ENCODE measurements around the gene CRTC3. TPM values are rescaled to one million over a fixed set of nuclear protein-coding genes. Genes with fewer than 3 reads are reported as not detected.

Gene CRTC3
- total RNA-seq, 1 donor from 2014 or later: 21.4 TPM

DNA sequence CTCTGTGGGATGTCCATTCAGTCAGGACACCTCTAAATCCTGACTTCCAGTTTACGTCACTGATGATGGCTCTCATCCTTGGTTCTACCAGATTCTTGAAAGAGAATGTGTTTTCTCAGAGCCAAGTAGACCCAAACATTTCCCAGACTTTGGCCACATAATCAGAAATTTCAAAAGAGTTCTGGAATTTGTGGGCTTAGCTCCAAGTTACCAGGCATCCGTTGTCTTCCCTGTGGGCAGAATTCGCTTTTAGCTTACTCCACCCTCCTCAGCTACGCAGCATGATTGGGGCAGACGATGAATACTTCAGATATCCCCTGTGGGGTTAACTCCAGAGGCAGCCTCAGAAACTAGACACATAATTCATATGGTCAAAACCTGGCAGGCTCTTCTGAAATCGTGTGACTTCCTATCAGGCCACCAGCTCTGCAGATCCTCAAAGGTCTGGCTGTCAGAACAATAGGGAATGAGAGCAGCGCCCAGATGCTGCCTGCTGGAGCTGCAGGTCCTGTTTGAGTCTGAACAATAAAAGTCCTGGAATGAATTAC is 30.6 kb downstream of the CRTC3 start:
- Histone ChIP-seq H3K27me3 (ENCODE audit: insufficient read depth, low read length) (no peaks in the 10 kb centered on the region), H4K20me1 (ENCODE audit: insufficient read depth, low read length) (peaks cover 16% of the 10 kb centered on the region), H3K9ac (ENCODE audit: low read length) (peak overlapping the region; percentile 47), H3K4me3 (ENCODE audit: insufficient read depth, low read depth, low read length) (no peak overlapping the region), H2AFZ (ENCODE audit: low read depth, low read length) (no peak overlapping the region), H3K79me2 (ENCODE audit: insufficient read depth, low read length) (peaks cover 16% of the 10 kb centered on the region), H3K27ac (ENCODE audit: low read depth, low read length) (peak overlapping the region; percentile 65), H3K9me3 (ENCODE audit: insufficient read depth, low read depth, low read length) (no peaks in the 10 kb centered on the region), H3K4me2 (ENCODE audit: low read length) (peak overlapping the region; percentile 41), H3K36me3 (ENCODE audit: insufficient read depth, low read length) (no peaks in the 10 kb centered on the region), H3K4me1 (ENCODE audit: insufficient read depth, low read length) (peaks cover 28% of the 10 kb centered on the region)
- Mint-ChIP-seq H3K27ac (ENCODE audit: unreplicated experiment) (no peak overlapping the region), H3K27me3 (ENCODE audit: low read depth, unreplicated experiment) (no peaks in the 10 kb centered on the region), H3K4me1 (ENCODE audit: low read depth, unreplicated experiment) (peaks cover 14% of the 10 kb centered on the region), H3K9me3 (ENCODE audit: unreplicated experiment) (no peaks in the 10 kb centered on the region), H3K36me3 (ENCODE audit: low read depth, unreplicated experiment) (peaks cover 6% of the 10 kb centered on the region), H3K4me3 (ENCODE audit: unreplicated experiment) (no peak overlapping the region)
- DNase-seq (ENCODE audit: low read depth) (peak; percentile 97), FAIRE-seq (peak; percentile 59)
- TF ChIP-seq CTCF (IDR thresholded peaks at IDR 0.05; ENCODE audit: insufficient read depth, low read depth, low read length) (no peak), EZH2 (IDR thresholded peaks at IDR 0.05; ENCODE audit: insufficient read depth, low read length) (no peak)

GRCh38 chr15:90561344-90562244 is 31.9 kb downstream of the CRTC3 start:
- FAIRE-seq (no peak), DNase-seq (ENCODE audit: low read depth) (no peak)
- H3K9me3 Mint-ChIP-seq (ENCODE audit: unreplicated experiment): no peaks in the 10 kb centered on the region
- Histone ChIP-seq H2AFZ (ENCODE audit: low read depth, low read length) (no peak overlapping the region), H3K4me3 (ENCODE audit: insufficient read depth, low read depth, low read length) (no peak overlapping the region), H3K4me1 (ENCODE audit: insufficient read depth, low read length) (peaks cover 28% of the 10 kb centered on the region), H3K4me2 (ENCODE audit: low read length) (no peak overlapping the region), H3K36me3 (ENCODE audit: insufficient read depth, low read length) (no peaks in the 10 kb centered on the region), H3K9ac (ENCODE audit: low read length) (no peak overlapping the region), H3K27ac (ENCODE audit: low read depth, low read length) (no peak overlapping the region), H4K20me1 (ENCODE audit: insufficient read depth, low read length) (peaks cover 16% of the 10 kb centered on the region), H3K79me2 (ENCODE audit: insufficient read depth, low read length) (peaks cover 13% of the 10 kb centered on the region), H3K27me3 (ENCODE audit: insufficient read depth, low read length) (no peaks in the 10 kb centered on the region), H3K9me3 (ENCODE audit: insufficient read depth, low read depth, low read length) (no peaks in the 10 kb centered on the region)
- H3K27me3 Mint-ChIP-seq (ENCODE audit: low read depth, unreplicated experiment): no peaks in the 10 kb centered on the region
- H3K36me3 Mint-ChIP-seq (ENCODE audit: low read depth, unreplicated experiment): peaks cover 8% of the 10 kb centered on the region
- TF ChIP-seq EZH2 (IDR thresholded peaks at IDR 0.05; ENCODE audit: insufficient read depth, low read length): no peak
- TF ChIP-seq CTCF (IDR thresholded peaks at IDR 0.05; ENCODE audit: insufficient read depth, low read depth, low read length): no peak
- H3K4me3 Mint-ChIP-seq (ENCODE audit: unreplicated experiment): no peak overlapping the region
- no peak overlapping the region for H3K27ac Mint-ChIP-seq (ENCODE audit: unreplicated experiment)
- H3K4me1 Mint-ChIP-seq (ENCODE audit: low read depth, unreplicated experiment): peaks cover 14% of the 10 kb centered on the region
